HepG2 (cell line): ENCODE measurements around the gene THSD4. TPM values are rescaled to one million over a fixed set of nuclear protein-coding genes. Genes with fewer than 3 reads are reported as not detected.

Experiments used
- ATF1 ChIP-seq: IDR thresholded peaks from 2 replicates; pipeline ENCODE4 v1.6.1; 2016; ENCODE audit warnings: mild to moderate bottlenecking, control low read depth
- BRCA1 ChIP-seq: sonication (generic); formaldehyde crosslinking; IDR thresholded peaks from 2 replicates; pipeline ENCODE4 v1.4.0; 2020; ENCODE audit warnings: missing genetic modification reagents
- BRD4 ChIP-seq: sonication (generic); formaldehyde crosslinking; IDR thresholded peaks from 2 replicates; pipeline ENCODE4 v1.4.0; 2020; ENCODE audit warnings: missing genetic modification reagents
- GATAD1 ChIP-seq: IDR thresholded peaks from 2 replicates; pipeline ENCODE4 v1.6.1; 2016; ENCODE audit warnings: missing genetic modification reagents, missing compliant biosample characterization
- HBP1 ChIP-seq: IDR thresholded peaks from 2 replicates; pipeline ENCODE4 v1.6.1; 2016; ENCODE audit warnings: low read depth, control low read depth
- MLX ChIP-seq: IDR thresholded peaks from 2 replicates; pipeline ENCODE4 v1.6.1; 2016
- SNAPC5 ChIP-seq: sonication (generic); formaldehyde crosslinking; IDR thresholded peaks from 2 replicates; pipeline ENCODE4 v1.8.1; 2023; ENCODE audit warnings: mild to moderate bottlenecking, missing genetic modification reagents, borderline replicate concordance
- SPEN ChIP-seq: sonication (generic); formaldehyde crosslinking; IDR thresholded peaks from 2 replicates; pipeline ENCODE4 v1.5.1; 2020; ENCODE audit warnings: low read depth, mild to moderate bottlenecking, missing genetic modification reagents
- SYNCRIP ChIP-seq: fragments of 200-400 bp; formaldehyde crosslinking; IDR thresholded peaks from 2 replicates; pipeline ENCODE4 v1.6.1; 2018; ENCODE audit warnings: mild to moderate bottlenecking, low read depth, low read length; ENCODE audit not compliant: insufficient read depth
- YEATS4 ChIP-seq: sonication (generic); formaldehyde crosslinking; IDR thresholded peaks from 2 replicates; pipeline ENCODE4 v1.4.0; 2020; ENCODE audit warnings: missing genetic modification reagents, borderline replicate concordance
- ZFP82 ChIP-seq: sonication (generic); formaldehyde crosslinking; IDR thresholded peaks from 2 replicates; pipeline ENCODE4 v1.5.1; 2020; ENCODE audit warnings: mild to moderate bottlenecking, missing genetic modification reagents, borderline replicate concordance
- ZNF251 ChIP-seq: sonication (generic); formaldehyde crosslinking; IDR thresholded peaks from 2 replicates; pipeline ENCODE4 v1.9.0; 2021; ENCODE audit warnings: mild to moderate bottlenecking, missing genetic modification reagents
- ZNF280B ChIP-seq: sonication (generic); formaldehyde crosslinking; IDR thresholded peaks from 2 replicates; pipeline ENCODE4 v1.5.0; 2020; ENCODE audit warnings: missing genetic modification reagents, mild to moderate bottlenecking, borderline replicate concordance
- ZNF432 ChIP-seq: sonication (generic); formaldehyde crosslinking; IDR thresholded peaks from 2 replicates; pipeline ENCODE4 v1.5.0; 2020; ENCODE audit warnings: missing genetic modification reagents, mild to moderate bottlenecking, borderline replicate concordance
- ZNF468 ChIP-seq: sonication (generic); formaldehyde crosslinking; IDR thresholded peaks from 2 replicates; pipeline ENCODE4 v1.8.0; 2022; ENCODE audit warnings: mild to moderate bottlenecking, moderate library complexity, missing genetic modification reagents
- ZNF646 ChIP-seq: sonication (generic); formaldehyde crosslinking; IDR thresholded peaks from 2 replicates; pipeline ENCODE4 v1.9.0; 2021; ENCODE audit warnings: mild to moderate bottlenecking, missing genetic modification reagents
- ZNF878 ChIP-seq: sonication (generic); formaldehyde crosslinking; IDR thresholded peaks from 2 replicates; pipeline ENCODE4 v1.8.1; 2023; ENCODE audit warnings: mild to moderate bottlenecking, missing genetic modification reagents, moderate library complexity
- polyA plus RNA-seq, 8 experiments: library from polyadenylated mRNA; depleted of rRNA in 3 of 8; stranded (reverse) in 7 of 8; unstranded in 1 of 8; fragments of >200 nt; fragmentation: Illumina TruSeq in 4 of 8; extraction: Trizol in 4 of 8; gene quantifications; 2 replicates each; pipeline versions ENCODE4 v1.2.1 to v1.2.3, GENCODE V29; 2011 to 2016; ENCODE audit warnings: low read depth in 4 of 8, missing spikeins in 1 of 8, mixed read lengths in 1 of 8; ENCODE audit not compliant: insufficient read depth in 1 of 8
- total RNA-seq, 5 experiments: library from RNA; depleted of rRNA; stranded (reverse); fragments of >200 nt; fragmentation: Illumina TruSeq; extraction: Trizol; gene quantifications; 2 replicates each; pipeline ENCODE4 v1.2.3, GENCODE V29; 2016; ENCODE audit warnings: low read depth in 1 of 5

THSD4 gene
- total and polyA plus RNA-seq, 2 of the 13 experiments (the other 11 are each of a cell fraction or from before 2014, with no cell fraction given), result 0.07 to 0.21 TPM

- TF ChIP-seq ZNF646 (CRISPR knock-in tag) (no peak), GATAD1 (CRISPR knock-in tag) (peak; percentile 47; the same call in 1 of the 2 replicates), ZNF432 (CRISPR knock-in tag) (no peak), ZFP82 (CRISPR knock-in tag) (no peak), ZNF468 (no peak), ZNF280B (CRISPR knock-in tag) (no peak), HBP1 (CRISPR knock-in tag) (no peak), BRCA1 (CRISPR knock-in tag) (no peak), SYNCRIP (no peak), MLX (CRISPR knock-in tag) (peak; percentile 55; the same call in 1 of the 2 replicates), SPEN (no peak), ZNF878 (CRISPR knock-in tag) (no peak; the same call in 1 of the 2 replicates), SNAPC5 (CRISPR knock-in tag) (no peak), YEATS4 (CRISPR knock-in tag) (no peak), ZNF251 (CRISPR knock-in tag) (no peak), BRD4 (CRISPR knock-in tag) (no peak), ATF1 (CRISPR knock-in tag) (no peak)
Observed at GRCh38 chr15:71747128-71748083, 632.1 kb downstream of the THSD4 start (continued).
